K562 (cell line): ENCODE measurements around the gene UBA7. TPM values are rescaled to one million over a fixed set of nuclear protein-coding genes. Genes with fewer than 3 reads are reported as not detected.

Experiments used
- ARNT ChIP-seq, 2 experiments: fragments of 450-650 bp; IDR thresholded peaks; 2 replicates each; pipeline ENCODE4 v1.6.1; 2016; ENCODE audit warnings: mild to moderate bottlenecking in 1 of 2
- ATF1 ChIP-seq, 2 experiments: fragments of 450-650 bp in 1 of 2; IDR thresholded peaks; 2 replicates each; pipeline ENCODE4 v1.6.1; 2016; ENCODE audit warnings: missing compliant biosample characterization in 1 of 2, missing genetic modification characterization in 1 of 2
- ATF6 ChIP-seq: sonication (generic); formaldehyde crosslinking; IDR thresholded peaks from 2 replicates; pipeline ENCODE4 v1.4.0; 2020; ENCODE audit warnings: mild to moderate bottlenecking, missing genetic modification reagents
- CREB3 ChIP-seq: fragments of 450-650 bp; conservative IDR thresholded peaks from 2 replicates; pipeline ENCODE4 v1.6.1; 2016; ENCODE audit warnings: missing genetic modification characterization, low read depth, mild to moderate bottlenecking, missing compliant biosample characterization, moderate library complexity
- ETV1 ChIP-seq: fragments of 450-650 bp; conservative IDR thresholded peaks from 2 replicates; pipeline ENCODE4 v1.6.1; 2016; ENCODE audit warnings: missing genetic modification characterization, control low read depth, low read depth, missing compliant biosample characterization
- FIP1L1 ChIP-seq: fragments of 200-400 bp; formaldehyde crosslinking; IDR thresholded peaks from 2 replicates; pipeline ENCODE4 v1.6.1; 2018; ENCODE audit warnings: mild to moderate bottlenecking, low read depth, low read length; ENCODE audit not compliant: poor library complexity, severe bottlenecking
- FOSL1 ChIP-seq: fragments of 200-800 bp; sonication (Bioruptor generic); conservative IDR thresholded peaks from 2 replicates; pipeline ENCODE4 v1.6.1; 2016; ENCODE audit warnings: missing genetic modification characterization, missing compliant biosample characterization
- NFIC ChIP-seq: fragments of 450-650 bp; IDR thresholded peaks from 2 replicates; pipeline ENCODE4 v1.6.1; 2017; ENCODE audit warnings: mild to moderate bottlenecking, inconsistent platforms
- PHB ChIP-seq: fragments of 250-450 bp; sonication (Bioruptor Pico); IDR thresholded peaks from 2 replicates; pipeline ENCODE4 v1.5.0; 2021
- PRPF4 ChIP-seq: fragments of 200-400 bp; formaldehyde crosslinking; IDR thresholded peaks from one replicate; pipeline ENCODE4 v1.6.1; 2017; ENCODE audit warnings: low read length, low read depth, mild to moderate bottlenecking; ENCODE audit not compliant: insufficient read depth, poor library complexity, severe bottlenecking
- SFPQ ChIP-seq: fragments of 200-400 bp; formaldehyde crosslinking; IDR thresholded peaks from 2 replicates; pipeline ENCODE4 v1.6.1; 2017; ENCODE audit warnings: mild to moderate bottlenecking, low read depth, low read length, moderate library complexity
- SIN3A ChIP-seq, 2 experiments: fragments of 150-350 bp in 1 of 2; IDR thresholded peaks; 2 replicates each; pipeline ENCODE4 v1.6.1; 2011 to 2016; ENCODE audit warnings: borderline replicate concordance in 2 of 2, low read depth in 2 of 2, low read length in 2 of 2, mild to moderate bottlenecking in 2 of 2, moderate library complexity in 2 of 2; ENCODE audit not compliant: control insufficient read depth in 1 of 2
- SMARCA5 ChIP-seq: fragments of 450-650 bp; IDR thresholded peaks from 2 replicates; pipeline ENCODE4 v1.6.1; 2016
- SPI1 ChIP-seq: IDR thresholded peaks from 2 replicates; pipeline ENCODE4 v1.6.1; 2011; ENCODE audit warnings: low read depth, low read length, control low read depth, borderline replicate concordance
- TRIM24 ChIP-seq, 2 experiments: fragments of 450-650 bp; IDR thresholded peaks; 2 replicates each; pipeline ENCODE4 v1.6.1; 2016
- ZNF124 ChIP-seq: sonication (generic); formaldehyde crosslinking; IDR thresholded peaks from 2 replicates; pipeline ENCODE4 v1.8.1; 2022; ENCODE audit warnings: missing genetic modification reagents
- ZNF609 ChIP-seq: sonication (generic); formaldehyde crosslinking; IDR thresholded peaks from 2 replicates; pipeline ENCODE4 v1.8.1; 2023; ENCODE audit warnings: missing genetic modification reagents, mild to moderate bottlenecking, borderline replicate concordance
- polyA plus RNA-seq, 8 experiments: library from polyadenylated mRNA; depleted of rRNA in 4 of 8; stranded (reverse) in 5 of 8; unstranded in 3 of 8; fragments of >200 nt; fragmentation: Nextera tagmentation in 2 of 8; fragmentation: Illumina TruSeq in 1 of 8; extraction: Ambion mirVana in 2 of 8; extraction: Trizol in 1 of 8; gene quantifications; 2 replicates each; pipeline versions ENCODE4 v1.2.1 to v1.2.3, GENCODE V29; 2011 to 2014; ENCODE audit warnings: inconsistent platforms in 1 of 8, missing spikeins in 1 of 8
- total RNA-seq, 7 experiments: library from RNA; depleted of rRNA in 6 of 7; stranded (reverse); fragments of >200 nt in 6 of 7; fragmentation: Illumina TruSeq in 2 of 7; extraction: Trizol in 2 of 7; gene quantifications; 2 replicates each; pipeline versions ENCODE4 v1.2.1 to v1.2.3, GENCODE V29; 2011 to 2021; ENCODE audit warnings: low replicate concordance in 1 of 7

The UBA7 gene
- total and polyA plus RNA-seq, 9 of the 15 experiments (the other 6 are each of a cell fraction or from before 2014, with no cell fraction given) = 0.17 to 3.3 (median 2.0) TPM

GRCh38 chr3:49856181-49857005, 42.6 kb upstream of the UBA7 start, which contains the start of gene TRAIP (continued):
- TF ChIP-seq NFIC = no peak
- no peak for TF ChIP-seq CREB3 (tag)
- TF ChIP-seq SFPQ = no peak
- peak; percentile 59 to 83; a peak in 1 of 4 replicates for TF ChIP-seq SIN3A (IDR thresholded peaks at IDR 0.05; ENCODE audit: borderline replicate concordance in 2 of 2, control insufficient read depth in 1 of 2, low read depth in 2 of 2, low read length in 2 of 2)
- no peak for TF ChIP-seq ETV1 (tag)
- TF ChIP-seq SMARCA5 = no peak
- TF ChIP-seq ZNF124 (CRISPR knock-in tag) = no peak
- TF ChIP-seq FOSL1 (tag) = no peak
- no peak for TF ChIP-seq FIP1L1
- TF ChIP-seq SPI1 = no peak
- no peak for TF ChIP-seq ARNT (IDR thresholded peaks at IDR 0.05)
- no peak for TF ChIP-seq ATF6 (CRISPR knock-in tag)
- no peak for TF ChIP-seq PRPF4
- no peak for TF ChIP-seq ATF1 (CRISPR knock-in tag; IDR thresholded peaks at IDR 0.05)
- peak; percentile 82 for TF ChIP-seq ATF1 (tag; IDR thresholded peaks at IDR 0.05)
- TF ChIP-seq ZNF609 (CRISPR knock-in tag) = no peak
- TF ChIP-seq PHB (CRISPR knock-in tag) = no peak
- TF ChIP-seq TRIM24 (IDR thresholded peaks at IDR 0.05) = no peak
